ENCODE results near the gene MAGI2. TPM values are rescaled to one million over a fixed set of nuclear protein-coding genes. Genes with fewer than 3 reads are reported as not detected.

Gene MAGI2
- total and polyA plus RNA-seq, 2 experiments from 2014 or later: 16.8 to 24.7 TPM

GRCh38 chr7:78161781-78162180 is 1291.7 kb downstream of the MAGI2 start:
- Histone ChIP-seq H3K4me1 (ENCODE audit: low read depth) (no peaks in the 10 kb centered on the region), H3K9me3 (ENCODE audit: low read depth) (no peaks in the 10 kb centered on the region), H3K27me3 (no peaks in the 10 kb centered on the region), H3K36me3 (no peaks in the 10 kb centered on the region), H3K4me3 (no peak overlapping the region), H3K27ac (no peak overlapping the region)
- no peak for DNase-seq (ENCODE audit: low read depth in 1 of 2, low spot score in 1 of 2)
- no peak for TF ChIP-seq CTCF (IDR thresholded peaks at IDR 0.05; ENCODE audit: low read depth, low read length)

- TF ChIP-seq CTCF (IDR thresholded peaks at IDR 0.05; ENCODE audit: low read depth, low read length): no peak
- DNase-seq (ENCODE audit: low read depth in 1 of 2, low spot score in 1 of 2): no peak
- H3K9me3 ChIP-seq (ENCODE audit: low read depth): no peaks in the 10 kb centered on the region
- H3K27me3 ChIP-seq: no peaks in the 10 kb centered on the region
- no peak overlapping the region for H3K27ac ChIP-seq
- H3K4me1 ChIP-seq (ENCODE audit: low read depth): no peaks in the 10 kb centered on the region
- H3K4me3 ChIP-seq: no peak overlapping the region
- no peaks in the 10 kb centered on the region for H3K36me3 ChIP-seq
These were observed 1293.9 kb downstream of the MAGI2 start for GRCh38 chr7:78159545-78159944.

- no peak overlapping the region for H3K4me3 ChIP-seq
- H3K9me3 ChIP-seq (ENCODE audit: low read depth): no peaks in the 10 kb centered on the region
- no peak for DNase-seq (ENCODE audit: low read depth in 1 of 2, low spot score in 1 of 2)
- H3K4me1 ChIP-seq (ENCODE audit: low read depth): no peaks in the 10 kb centered on the region
- no peak overlapping the region for H3K27ac ChIP-seq
- H3K36me3 ChIP-seq: no peaks in the 10 kb centered on the region
- TF ChIP-seq CTCF (IDR thresholded peaks at IDR 0.05; ENCODE audit: low read depth, low read length): no peak
- no peaks in the 10 kb centered on the region for H3K27me3 ChIP-seq
These were observed 1300.2 kb downstream of the MAGI2 start for GRCh38 chr7:78153285-78153684.

DNA sequence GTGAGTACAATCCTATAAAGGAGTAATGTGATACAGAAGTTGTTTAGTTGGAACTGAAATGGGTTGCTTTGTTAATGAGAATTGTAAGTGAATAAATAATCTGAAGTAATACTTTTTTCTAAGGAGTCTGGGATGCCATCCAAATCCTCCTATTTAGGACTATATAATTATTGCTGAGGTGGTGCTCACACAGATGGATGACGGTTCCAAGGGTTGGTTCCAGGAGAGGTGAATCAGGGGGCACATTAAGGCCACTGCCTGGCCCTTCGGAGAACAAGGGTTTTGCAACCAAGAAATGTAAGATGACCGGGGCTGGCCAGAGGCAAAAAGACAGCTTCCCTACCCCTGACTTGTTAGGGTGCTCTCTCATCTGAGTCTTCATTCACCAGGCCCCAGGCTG is 1302.2 kb downstream of the MAGI2 start:
- no peak for TF ChIP-seq CTCF (IDR thresholded peaks at IDR 0.05; ENCODE audit: low read depth, low read length)
- no peaks in the 10 kb centered on the region for H3K27me3 ChIP-seq
- H3K4me1 ChIP-seq (ENCODE audit: low read depth): peaks cover 6% of the 10 kb centered on the region
- H3K27ac ChIP-seq: no peak overlapping the region
- no peak overlapping the region for H3K4me3 ChIP-seq
- H3K9me3 ChIP-seq (ENCODE audit: low read depth): no peaks in the 10 kb centered on the region
- DNase-seq (ENCODE audit: low read depth in 1 of 2, low spot score in 1 of 2): peak in 1 of 2 donors; percentile 53
- no peaks in the 10 kb centered on the region for H3K36me3 ChIP-seq

GRCh38 chr7:78149787-78150186 is 1303.7 kb downstream of the MAGI2 start:
- Histone ChIP-seq H3K36me3 (no peaks in the 10 kb centered on the region), H3K27ac (no peak overlapping the region), H3K4me3 (no peak overlapping the region), H3K27me3 (no peaks in the 10 kb centered on the region), H3K9me3 (ENCODE audit: low read depth) (no peaks in the 10 kb centered on the region), H3K4me1 (ENCODE audit: low read depth) (peaks cover 9% of the 10 kb centered on the region)
- TF ChIP-seq CTCF (IDR thresholded peaks at IDR 0.05; ENCODE audit: low read depth, low read length): no peak
- peak in 1 of 2 donors; percentile 64 for DNase-seq (ENCODE audit: low read depth in 1 of 2, low spot score in 1 of 2)

All from cardiac muscle cell (in vitro differentiated cells and primary cell).